Measurements from ENCODE around the gene CCL17. TPM values are rescaled to one million over a fixed set of nuclear protein-coding genes. Genes with fewer than 3 reads are reported as not detected.

The CCL17 gene
- total RNA-seq, 1 donor from 2014 or later, result not detected

DNA sequence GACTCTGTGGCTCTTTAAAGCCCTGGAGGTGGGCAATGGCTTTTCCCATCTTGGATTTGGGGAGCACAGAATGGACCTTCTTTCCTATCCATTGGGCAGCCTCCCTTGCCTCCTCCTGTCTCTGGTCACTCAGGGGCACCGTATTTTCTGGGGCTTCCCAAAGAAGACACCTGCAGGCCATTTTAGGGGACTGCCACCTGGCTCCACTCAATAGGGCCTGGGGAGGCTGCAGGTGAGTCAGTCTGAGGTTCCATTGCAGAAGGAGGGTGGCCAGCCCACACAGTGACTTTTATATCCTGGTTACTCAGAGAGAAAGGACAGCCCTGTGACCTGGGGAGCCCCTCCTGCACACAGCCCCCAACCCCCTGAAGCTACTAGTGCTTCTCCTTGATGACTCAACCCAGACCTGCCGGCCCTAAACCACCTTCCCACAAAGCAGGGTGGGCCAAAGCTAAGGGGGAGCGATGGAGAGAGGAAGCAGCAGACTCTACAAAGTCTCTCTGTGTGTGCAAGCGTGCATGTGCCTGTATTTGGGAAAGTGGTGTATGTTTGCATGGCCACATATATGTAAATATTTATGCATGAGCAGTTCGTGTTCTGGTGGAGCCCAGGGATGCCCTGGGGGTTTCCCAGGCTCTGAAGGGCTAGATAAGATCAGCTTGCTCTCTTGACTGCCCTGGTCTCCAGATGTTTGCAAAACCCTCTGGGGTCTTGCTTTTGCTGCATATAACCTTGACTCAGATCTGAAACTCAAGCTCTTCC is 27.3 kb upstream of the CCL17 start:
- peak; percentile 31 for DNase-seq

DNA sequence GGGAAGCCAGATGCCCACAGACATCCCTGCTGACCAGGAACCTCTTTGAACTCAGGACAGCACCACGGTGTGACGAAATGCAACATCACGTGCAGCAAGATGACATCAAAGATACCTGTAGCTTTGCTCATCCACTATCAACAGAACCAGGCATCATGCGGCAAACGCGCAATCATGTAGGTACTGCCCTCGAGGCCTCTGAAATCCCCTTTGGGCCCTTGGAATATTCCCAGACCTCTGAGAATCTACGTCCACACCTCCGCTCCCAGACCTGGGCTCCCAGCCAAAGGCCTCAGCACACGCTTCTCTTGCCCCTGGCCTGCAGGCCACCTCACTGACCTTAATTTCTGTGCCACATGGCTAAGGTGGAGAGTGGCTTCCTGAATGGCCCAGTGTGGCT is 25.0 kb upstream of the CCL17 start:
- DNase-seq, result no peak

DNA sequence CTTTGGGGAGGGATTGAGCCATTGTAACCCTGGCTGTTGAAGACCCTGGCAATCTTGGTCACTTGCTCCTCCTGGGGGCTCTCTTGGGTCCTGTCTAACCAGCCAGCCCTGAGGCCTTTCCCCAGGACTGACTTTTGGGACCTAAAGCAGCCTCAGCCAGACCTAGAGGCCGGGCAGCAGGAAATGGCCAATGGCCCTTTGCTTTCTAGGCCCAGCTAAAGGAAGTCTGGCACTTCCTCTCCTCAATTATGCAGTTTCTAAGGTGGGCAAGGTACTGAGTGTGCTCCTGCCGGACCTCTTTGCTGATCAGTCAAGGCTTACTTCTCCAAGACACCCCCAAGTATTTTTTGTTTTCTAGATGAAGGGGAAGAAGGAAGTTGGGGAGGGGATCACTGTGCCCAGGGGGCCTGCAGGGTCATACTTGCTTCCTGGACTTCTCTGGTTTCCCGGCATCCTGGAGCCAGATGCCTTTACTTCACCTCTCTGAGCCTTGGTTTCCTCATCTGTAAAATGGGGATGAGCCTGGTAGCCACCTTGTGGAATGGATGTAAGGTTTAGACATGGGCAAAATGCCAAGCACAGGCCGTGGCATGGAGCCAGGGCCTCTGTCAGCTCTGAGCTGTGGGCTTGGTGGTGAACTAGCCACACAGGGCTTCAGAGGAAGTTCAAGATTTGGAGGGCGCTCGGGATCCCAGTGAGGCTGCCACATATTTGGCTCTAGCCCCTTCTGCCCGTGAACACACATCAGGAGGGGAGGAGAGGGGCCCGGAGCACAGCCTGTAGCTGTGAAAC is 23.7 kb upstream of the CCL17 start:
- no peak for DNase-seq

DNA sequence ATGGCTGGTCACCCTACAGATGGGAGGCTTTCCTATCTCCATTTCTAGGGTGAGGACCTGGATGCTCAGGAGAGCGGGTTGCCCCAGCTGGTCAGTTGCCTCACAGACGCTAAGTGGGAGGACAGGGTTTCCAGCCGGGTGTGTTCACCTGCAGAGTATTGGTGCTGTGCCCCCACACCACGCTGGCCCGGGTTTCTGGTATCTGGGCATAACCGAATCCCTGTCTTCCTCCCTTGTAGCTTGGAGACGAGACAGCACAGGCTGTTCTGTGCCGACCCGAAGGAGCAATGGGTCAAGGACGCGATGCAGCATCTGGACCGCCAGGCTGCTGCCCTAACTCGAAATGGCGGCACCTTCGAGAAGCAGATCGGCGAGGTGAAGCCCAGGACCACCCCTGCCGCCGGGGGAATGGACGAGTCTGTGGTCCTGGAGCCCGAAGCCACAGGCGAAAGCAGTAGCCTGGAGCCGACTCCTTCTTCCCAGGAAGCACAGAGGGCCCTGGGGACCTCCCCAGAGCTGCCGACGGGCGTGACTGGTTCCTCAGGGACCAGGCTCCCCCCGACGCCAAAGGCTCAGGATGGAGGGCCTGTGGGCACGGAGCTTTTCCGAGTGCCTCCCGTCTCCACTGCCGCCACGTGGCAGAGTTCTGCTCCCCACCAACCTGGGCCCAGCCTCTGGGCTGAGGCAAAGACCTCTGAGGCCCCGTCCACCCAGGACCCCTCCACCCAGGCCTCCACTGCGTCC is 22.6 kb upstream of the CCL17 start:
- no peak for DNase-seq

DNA sequence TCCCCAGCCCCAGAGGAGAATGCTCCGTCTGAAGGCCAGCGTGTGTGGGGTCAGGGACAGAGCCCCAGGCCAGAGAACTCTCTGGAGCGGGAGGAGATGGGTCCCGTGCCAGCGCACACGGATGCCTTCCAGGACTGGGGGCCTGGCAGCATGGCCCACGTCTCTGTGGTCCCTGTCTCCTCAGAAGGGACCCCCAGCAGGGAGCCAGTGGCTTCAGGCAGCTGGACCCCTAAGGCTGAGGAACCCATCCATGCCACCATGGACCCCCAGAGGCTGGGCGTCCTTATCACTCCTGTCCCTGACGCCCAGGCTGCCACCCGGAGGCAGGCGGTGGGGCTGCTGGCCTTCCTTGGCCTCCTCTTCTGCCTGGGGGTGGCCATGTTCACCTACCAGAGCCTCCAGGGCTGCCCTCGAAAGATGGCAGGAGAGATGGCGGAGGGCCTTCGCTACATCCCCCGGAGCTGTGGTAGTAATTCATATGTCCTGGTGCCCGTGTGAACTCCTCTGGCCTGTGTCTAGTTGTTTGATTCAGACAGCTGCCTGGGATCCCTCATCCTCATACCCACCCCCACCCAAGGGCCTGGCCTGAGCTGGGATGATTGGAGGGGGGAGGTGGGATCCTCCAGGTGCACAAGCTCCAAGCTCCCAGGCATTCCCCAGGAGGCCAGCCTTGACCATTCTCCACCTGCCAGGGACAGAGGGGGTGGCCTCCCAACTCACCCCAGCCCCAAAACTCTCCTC is 21.9 kb upstream of the CCL17 start:
- DNase-seq, result no peak

DNA sequence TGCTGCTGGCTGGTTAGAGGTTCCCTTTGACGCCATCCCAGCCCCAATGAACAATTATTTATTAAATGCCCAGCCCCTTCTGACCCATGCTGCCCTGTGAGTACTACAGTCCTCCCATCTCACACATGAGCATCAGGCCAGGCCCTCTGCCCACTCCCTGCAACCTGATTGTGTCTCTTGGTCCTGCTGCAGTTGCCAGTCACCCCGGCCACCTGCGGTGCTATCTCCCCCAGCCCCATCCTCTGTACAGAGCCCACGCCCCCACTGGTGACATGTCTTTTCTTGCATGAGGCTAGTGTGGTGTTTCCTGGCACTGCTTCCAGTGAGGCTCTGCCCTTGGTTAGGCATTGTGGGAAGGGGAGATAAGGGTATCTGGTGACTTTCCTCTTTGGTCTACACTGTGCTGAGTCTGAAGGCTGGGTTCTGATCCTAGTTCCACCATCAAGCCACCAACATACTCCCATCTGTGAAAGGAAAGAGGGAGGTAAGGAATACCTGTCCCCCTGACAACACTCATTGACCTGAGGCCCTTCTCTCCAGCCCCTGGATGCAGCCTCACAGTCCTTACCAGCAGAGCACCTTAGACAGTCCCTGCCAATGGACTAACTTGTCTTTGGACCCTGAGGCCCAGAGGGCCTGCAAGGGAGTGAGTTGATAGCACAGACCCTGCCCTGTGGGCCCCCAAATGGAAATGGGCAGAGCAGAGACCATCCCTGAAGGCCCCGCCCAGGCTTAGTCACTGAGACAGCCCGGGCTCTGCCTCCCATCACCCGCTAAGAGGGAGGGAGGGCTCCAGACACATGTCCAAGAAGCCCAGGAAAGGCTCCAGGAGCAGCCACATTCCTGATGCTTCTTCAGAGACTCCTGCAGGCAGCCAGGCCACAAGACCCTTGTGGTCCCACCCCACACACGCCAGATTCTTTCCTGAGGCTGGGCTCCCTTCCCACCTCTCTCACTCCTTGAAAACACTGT is 21.0 kb upstream of the CCL17 start:
- DNase-seq, result no peak

DNA sequence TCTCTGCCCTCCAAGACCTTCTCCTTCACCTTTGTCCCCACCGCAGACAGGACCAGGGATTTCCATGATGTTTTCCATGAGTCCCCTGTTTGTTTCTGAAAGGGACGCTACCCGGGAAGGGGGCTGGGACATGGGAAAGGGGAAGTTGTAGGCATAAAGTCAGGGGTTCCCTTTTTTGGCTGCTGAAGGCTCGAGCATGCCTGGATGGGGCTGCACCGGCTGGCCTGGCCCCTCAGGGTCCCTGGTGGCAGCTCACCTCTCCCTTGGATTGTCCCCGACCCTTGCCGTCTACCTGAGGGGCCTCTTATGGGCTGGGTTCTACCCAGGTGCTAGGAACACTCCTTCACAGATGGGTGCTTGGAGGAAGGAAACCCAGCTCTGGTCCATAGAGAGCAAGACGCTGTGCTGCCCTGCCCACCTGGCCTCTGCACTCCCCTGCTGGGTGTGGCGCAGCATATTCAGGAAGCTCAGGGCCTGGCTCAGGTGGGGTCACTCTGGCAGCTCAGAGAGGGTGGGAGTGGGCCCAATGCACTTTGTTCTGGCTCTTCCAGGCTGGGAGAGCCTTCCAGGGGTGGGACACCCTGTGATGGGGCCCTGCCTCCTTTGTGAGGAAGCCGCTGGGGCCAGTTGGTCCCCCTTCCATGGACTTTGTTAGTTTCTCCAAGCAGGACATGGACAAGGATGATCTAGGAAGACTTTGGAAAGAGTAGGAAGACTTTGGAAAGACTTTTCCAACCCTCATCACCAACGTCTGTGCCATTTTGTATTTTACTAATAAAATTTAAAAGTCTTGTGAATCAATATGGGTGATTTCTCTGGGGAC is 20.1 kb upstream of the CCL17 start:
- no peak for DNase-seq

DNA sequence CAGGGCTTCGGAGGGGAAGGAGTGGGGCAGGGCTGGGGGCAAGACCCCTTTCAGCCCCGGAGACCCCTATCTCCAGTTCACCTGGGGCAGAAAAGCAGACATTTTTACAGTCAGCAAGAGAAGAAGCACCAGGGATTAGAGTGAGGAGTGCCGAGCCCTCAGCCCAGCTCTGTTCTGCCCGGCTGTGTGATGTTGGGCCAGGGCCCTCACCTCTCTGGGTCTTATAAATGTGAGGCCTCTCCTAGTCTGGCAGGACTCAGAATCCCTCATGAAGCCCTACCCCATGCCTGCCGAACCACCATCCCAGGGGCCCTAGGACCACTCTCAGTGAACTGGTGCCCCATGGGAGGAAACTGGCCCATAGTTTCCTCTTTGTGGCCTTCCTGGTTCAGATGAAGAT is 19.5 kb upstream of the CCL17 start:
- no peak for DNase-seq

DNA sequence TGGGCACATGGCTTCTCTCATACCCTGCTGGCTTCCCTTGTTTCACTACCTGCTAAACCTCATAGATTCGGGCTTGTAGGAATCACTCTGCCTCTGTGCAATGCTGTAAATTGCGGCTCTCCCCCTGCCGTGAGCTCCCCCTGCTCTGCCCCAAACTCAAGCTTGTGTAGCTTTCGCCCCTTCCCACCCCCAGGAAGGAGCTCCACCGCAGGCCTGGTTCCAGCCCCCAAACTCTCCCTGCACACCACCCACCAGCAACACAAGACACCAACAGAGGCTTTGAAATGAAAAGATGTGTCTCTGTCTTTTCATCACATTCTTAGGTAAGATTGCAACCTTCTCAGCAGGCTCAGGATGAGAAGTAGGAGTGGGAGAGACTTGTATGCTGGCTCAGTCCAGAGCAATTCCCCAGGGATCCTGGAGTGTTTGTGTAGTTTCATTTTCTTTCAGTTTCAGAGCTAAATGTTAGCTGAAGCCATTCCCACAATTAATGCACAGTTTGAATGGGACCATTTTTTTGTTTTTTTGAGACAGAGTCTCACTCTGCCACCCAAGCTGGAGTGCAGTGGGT is 18.1 kb upstream of the CCL17 start:
- peak; percentile 73 for DNase-seq

DNA sequence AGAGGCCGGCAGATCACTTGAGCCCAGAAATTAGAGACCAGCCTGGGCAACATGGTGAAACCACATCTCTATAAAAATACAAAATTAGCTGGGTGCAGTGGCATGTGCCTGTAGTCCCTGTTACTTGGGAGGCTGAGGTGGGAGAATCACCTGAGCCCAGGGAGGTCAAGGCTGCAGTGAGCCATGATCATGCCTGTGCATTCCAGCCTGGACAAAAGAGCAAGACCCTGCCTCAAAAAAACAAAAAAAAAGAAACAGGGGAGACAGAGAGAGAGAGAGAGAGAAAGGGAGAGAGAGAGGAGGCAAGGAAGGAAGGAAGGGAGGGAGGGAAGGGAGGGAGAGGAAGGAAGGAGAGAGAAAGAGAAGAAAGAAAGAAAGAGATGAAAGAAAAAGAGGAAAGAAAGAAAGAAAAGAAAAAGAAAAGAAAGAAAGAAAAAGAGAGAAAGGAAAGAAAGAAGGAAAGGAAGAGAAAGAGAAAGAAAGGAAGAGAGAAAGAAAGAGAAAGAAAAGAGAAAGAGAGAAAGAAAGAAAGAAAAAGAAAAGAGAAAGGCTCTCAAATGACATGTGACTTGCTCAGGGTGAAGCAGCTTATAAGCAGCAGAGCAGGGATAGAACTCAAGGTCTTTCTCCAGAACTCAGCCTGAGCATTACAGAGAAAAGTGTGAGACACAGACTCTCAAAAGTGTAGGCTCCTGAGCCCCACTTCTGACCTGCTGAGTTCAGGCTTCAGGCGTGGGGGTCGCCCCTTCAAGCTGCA is 16.8 kb upstream of the CCL17 start:
- no peak for DNase-seq

DNA sequence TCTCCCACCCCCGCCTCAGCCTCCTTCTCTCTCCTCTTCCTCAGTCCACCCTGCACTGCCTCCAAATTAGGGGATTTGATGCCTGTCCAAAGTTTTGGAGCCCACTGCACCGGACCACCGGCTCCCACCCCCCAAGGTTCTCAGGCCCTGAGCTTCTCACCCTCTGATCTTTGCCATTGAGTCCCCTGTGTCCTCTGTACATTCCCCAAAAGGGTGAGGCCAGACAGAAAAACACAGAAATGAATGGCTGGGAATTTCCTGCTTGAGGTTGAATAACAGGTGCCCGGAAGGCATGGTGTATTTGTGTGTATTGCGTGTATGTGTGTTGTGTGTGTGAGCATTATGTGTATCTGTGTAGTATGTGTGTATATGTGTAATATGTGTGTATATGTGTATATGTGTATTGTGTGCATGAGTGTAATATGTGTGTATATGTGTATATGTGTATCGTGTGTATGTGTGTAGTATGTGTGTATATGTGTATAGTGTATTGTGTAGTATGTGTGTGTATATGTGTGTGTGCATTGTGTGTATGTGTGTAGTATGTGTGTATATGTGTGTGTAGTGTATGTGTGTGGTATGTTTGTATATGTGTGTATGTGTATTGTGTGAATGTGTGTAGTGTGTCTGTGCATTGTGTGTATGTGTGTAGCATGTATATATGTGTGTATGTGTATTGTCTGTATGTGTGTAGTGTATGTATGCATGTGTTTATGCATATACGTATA is 16.0 kb upstream of the CCL17 start:
- no peak for DNase-seq

DNA sequence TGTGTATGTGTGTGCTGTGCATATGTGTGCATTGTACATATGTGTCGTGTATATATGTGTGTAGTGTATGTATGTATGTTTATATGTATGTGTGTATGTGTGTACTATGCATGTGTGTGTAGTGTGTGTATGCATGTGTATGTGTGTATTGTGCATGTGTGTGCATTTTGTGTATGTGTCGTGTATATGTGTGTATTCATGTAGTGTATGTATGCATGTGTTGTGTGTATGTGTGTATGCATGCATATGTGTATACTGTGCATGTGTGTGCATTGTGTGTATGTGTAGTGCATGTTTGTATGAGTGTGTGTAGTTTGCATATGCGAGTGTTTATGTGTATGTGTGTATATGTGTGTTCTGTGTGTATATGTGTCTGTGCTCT is 15.5 kb upstream of the CCL17 start:
- no peak for DNase-seq

DNA sequence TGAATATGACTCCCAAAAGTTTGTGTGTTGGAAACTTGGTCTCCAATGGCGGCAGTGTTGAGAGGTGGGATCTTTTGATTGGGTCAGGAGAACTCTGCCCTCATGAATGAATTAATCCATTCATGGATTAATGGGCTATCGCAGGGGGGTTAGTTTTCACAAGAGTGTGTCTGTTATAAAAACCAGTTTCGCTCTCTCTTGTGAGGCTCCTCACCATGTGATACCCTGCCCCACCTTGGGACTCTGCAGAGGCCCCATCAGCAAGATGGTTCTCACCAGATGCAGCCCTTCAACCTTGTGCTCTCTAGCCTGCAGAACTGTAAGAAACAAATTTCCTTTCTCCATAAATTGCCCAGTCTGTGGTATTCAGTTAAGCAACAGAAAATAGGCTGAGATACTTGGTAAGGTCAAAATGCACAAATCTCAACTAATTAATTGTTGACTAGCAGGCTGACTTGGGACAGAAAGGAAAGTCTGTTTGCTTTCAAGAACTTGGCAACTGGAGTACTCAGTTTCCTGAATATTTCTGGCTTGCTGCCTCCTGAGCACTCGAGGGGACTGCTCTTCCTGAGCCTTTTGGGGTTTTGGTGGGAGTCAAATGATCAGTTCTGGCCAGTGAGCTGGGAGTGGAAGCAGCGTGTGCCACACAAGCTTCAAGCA is 13.8 kb upstream of the CCL17 start:
- DNase-seq, result no peak

DNA sequence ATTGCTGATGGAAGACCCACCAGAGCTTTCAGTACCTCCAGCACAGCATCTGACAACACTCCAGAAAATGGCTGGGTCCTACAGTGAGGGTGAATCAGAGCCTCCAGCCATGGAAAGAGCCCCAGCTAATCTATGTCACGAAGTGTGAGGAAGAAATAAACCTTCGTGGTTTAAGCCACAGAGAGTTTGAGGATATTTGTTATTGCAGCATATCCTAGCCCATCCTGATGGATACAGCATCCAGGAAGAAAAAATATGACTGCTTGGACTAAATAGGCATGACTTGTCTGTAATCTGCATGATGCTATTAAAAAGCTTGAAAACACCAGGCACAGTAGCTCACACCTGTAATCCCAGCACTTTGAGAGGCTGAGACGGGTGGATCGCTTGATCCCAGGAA is 13.3 kb upstream of the CCL17 start:
- DNase-seq, result no peak

DNA sequence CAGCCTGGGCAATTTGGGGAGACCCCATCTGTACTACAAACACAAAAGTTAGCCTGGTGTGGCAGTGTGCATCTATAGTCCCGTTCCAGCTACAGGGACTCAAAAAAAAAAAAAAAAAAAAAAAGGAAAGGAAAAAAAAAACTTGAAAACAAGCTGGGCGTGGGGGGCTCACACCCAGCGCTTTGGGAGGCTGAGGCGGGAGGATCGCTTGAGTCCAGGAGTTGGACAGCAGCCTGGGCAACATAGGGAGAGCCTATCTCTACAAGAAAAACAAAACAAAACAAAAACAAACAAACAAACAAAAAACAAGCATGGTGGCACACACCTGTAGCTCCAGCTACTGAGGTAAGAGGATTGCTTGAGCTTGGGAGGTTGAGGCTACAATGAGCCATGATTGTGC is 12.9 kb upstream of the CCL17 start:
- DNase-seq, result no peak

DNA sequence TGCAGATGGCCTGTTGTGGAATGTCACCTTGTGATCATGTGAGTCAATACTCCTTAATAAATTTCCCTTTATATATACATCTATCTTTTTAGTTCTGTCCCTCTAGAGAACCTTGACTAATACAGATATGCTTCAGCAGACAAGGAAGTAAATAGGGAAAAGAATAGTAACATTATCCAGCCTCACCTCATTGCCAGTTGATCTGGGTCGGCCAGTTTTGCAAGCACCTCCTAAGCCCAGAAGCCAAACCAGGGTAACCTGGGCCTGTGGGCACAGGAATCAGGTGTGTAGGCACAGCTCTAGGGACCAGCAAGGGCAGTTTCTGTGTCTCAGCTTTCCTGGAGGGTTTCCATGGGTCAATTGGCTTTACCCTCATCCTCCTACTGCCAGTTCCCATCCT is 11.9 kb upstream of the CCL17 start:
- no peak for DNase-seq

DNA sequence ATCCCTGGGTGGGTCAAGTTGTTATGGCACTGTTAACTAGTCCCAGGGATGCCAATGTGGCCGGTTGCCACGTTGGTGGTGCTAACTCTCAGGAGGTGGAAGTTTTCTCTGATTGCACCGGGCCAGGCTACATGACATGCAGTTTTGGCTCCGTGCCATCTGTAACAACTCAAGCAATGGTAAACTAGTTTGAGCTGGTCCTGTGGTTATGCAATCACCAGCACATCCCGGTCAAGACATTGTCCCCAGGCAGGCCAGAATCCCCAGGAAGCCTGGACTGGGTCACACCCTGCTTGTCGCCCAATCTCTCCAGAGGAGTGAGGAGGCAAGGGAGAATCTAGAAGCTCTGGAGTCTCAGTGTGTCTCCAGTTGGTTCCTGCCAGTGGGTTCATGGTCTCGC is 10.1 kb upstream of the CCL17 start:
- no peak for DNase-seq

DNA sequence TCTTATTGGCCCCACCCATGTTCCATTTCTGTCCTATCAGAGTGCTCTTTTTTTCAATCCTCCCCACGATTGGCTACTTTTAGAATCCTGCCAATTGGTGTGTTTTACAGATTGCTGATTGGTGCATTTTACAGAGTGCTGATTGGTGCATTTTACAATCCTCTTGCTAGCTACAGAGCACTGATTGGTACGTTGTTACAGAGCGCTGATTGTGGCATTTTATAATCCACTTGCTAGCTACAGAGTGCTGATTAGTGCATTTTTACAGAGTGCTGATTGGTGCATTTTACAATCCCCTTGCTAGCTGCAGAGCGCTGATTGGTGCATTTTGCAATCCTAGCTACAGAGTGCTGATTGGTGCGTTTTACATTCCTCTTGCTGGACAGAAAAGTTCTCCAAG is 9.5 kb upstream of the CCL17 start:
- DNase-seq, result no peak
